Measurements from ENCODE around the gene SH2D6. TPM values are rescaled to one million over a fixed set of nuclear protein-coding genes. Genes with fewer than 3 reads are reported as not detected.

Gene SH2D6
- total RNA-seq: not detected in 2 replicates

GRCh38 chr2:85418132-85419008 is at the start of gene SH2D6:
Gene SH2D6, plus strand, starts transcription at chr2:85418714. Its CDS starts 10,752 bp downstream, at chr2:85429466.

GRCh38 chr2:85409845-85410583 is 8.5 kb upstream of the SH2D6 start, which contains the start of gene CAPG:
Gene CAPG, minus strand, starts transcription at chr2:85410366. Its CDS starts 8,221 bp downstream, at chr2:85402145.

Other genes starting within 250 kb of the SH2D6 start
- gene TGOLN2, start 90.7 kb upstream of the SH2D6 start, total RNA-seq: 92.8 and 112 TPM in 2 replicates
- 59.0 and 77.0 TPM in 2 replicates for gene RETSAT, start 64.2 kb upstream of the SH2D6 start, total RNA-seq
- gene ELMOD3, start 63.9 kb upstream of the SH2D6 start, total RNA-seq: 13.8 and 27.4 TPM in 2 replicates
- gene CAPG, start 8.3 kb upstream of the SH2D6 start, total RNA-seq: 229 and 248 TPM in 2 replicates
- 59.4 and 67.5 TPM in 2 replicates for gene MAT2A, start 120.5 kb downstream of the SH2D6 start, total RNA-seq
- 62.0 and 91.3 TPM in 2 replicates for gene GGCX, start 142.8 kb downstream of the SH2D6 start, total RNA-seq
- not detected in 2 replicates for gene VAMP8, start 158.9 kb downstream of the SH2D6 start, total RNA-seq
- gene VAMP5, start 165.7 kb downstream of the SH2D6 start, total RNA-seq: 89.7 and 102 TPM in 2 replicates
- gene RNF181, start 177.0 kb downstream of the SH2D6 start, total RNA-seq: 218 and 231 TPM in 2 replicates
- 5.8 and 11.0 TPM in 2 replicates for gene TMEM150A, start 184.0 kb downstream of the SH2D6 start, total RNA-seq
- gene C2orf68, start 193.4 kb downstream of the SH2D6 start, total RNA-seq: 8.0 and 11.8 TPM in 2 replicates
- gene USP39, start 197.5 kb downstream of the SH2D6 start, total RNA-seq: 46.4 and 81.5 TPM in 2 replicates
- under 0.01 TPM in 1 of 2 replicates, not detected in the other for gene SFTPB, start 249.5 kb downstream of the SH2D6 start, total RNA-seq